ENCODE measurements around the gene PADI4. TPM values are rescaled to one million over a fixed set of nuclear protein-coding genes. Genes with fewer than 3 reads are reported as not detected.

PADI4 gene
- total RNA-seq, 2 donors from 2014 or later: 1.3 to 2.4 TPM

GRCh38 chr1:17350928-17351446 is 43.0 kb downstream of the PADI4 start:
- DNase-seq (ENCODE audit: low spot score in 2 of 2) (no peak), ATAC-seq (no peak)
- Mint-ChIP-seq H3K9me3 (no peaks in the 10 kb centered on the region), H3K27ac (no peak overlapping the region), H3K36me3 (no peaks in the 10 kb centered on the region)

GRCh38 chr1:17351598-17352324 is 43.8 kb downstream of the PADI4 start:
- ATAC-seq (no peak), DNase-seq (ENCODE audit: low spot score in 2 of 2) (no peak)
- no peaks in the 10 kb centered on the region for H3K36me3 Mint-ChIP-seq

GRCh38 chr1:17352419-17352909 is 44.5 kb downstream of the PADI4 start:
- H3K27ac Mint-ChIP-seq: no peak overlapping the region
- DNase-seq (ENCODE audit: low spot score in 2 of 2) (no peak), ATAC-seq (no peak)
- H3K9me3 Mint-ChIP-seq: no peaks in the 10 kb centered on the region
- H3K36me3 Mint-ChIP-seq: no peaks in the 10 kb centered on the region

More at GRCh38 chr1:17351598-17352324, 43.8 kb downstream of the PADI4 start:
- no peaks in the 10 kb centered on the region for H3K9me3 Mint-ChIP-seq
- no peak overlapping the region for H3K27ac Mint-ChIP-seq

- H3K36me3 Mint-ChIP-seq: no peaks in the 10 kb centered on the region
- peak overlapping the region; percentile 84 to 88 for H3K27ac Mint-ChIP-seq
- H3K9me3 Mint-ChIP-seq: no peaks in the 10 kb centered on the region
- DNase-seq (ENCODE audit: low spot score in 2 of 2) (peak; percentile 22 to 65), ATAC-seq (peak; percentile 77 to 98)
Observed at GRCh38 chr1:17355898-17356297, 47.9 kb downstream of the PADI4 start.

GRCh38 chr1:17356387-17357026 is 48.5 kb downstream of the PADI4 start:
- Mint-ChIP-seq H3K9me3 (no peaks in the 10 kb centered on the region), H3K27ac (peak overlapping the region; percentile 84 to 88), H3K36me3 (no peaks in the 10 kb centered on the region)
- DNase-seq (ENCODE audit: low spot score in 2 of 2) (peak in 1 of 2 donors; percentile 4), ATAC-seq (peak in 1 of 2 donors; percentile 19)

GRCh38 chr1:17358557-17358956 is 50.6 kb downstream of the PADI4 start:
- H3K27ac Mint-ChIP-seq: no peak overlapping the region
- no peak for ATAC-seq

GRCh38 chr1:17359031-17359430 is 51.0 kb downstream of the PADI4 start:
- ATAC-seq: no peak
- Mint-ChIP-seq H3K36me3 (no peaks in the 10 kb centered on the region), H3K27ac (no peak overlapping the region), H3K9me3 (no peaks in the 10 kb centered on the region)
- no peak for DNase-seq (ENCODE audit: low spot score in 2 of 2)

More at GRCh38 chr1:17358557-17358956, 50.6 kb downstream of the PADI4 start:
- no peaks in the 10 kb centered on the region for H3K9me3 Mint-ChIP-seq
- no peaks in the 10 kb centered on the region for H3K36me3 Mint-ChIP-seq
- DNase-seq (ENCODE audit: low spot score in 2 of 2): no peak

- DNase-seq (ENCODE audit: low spot score in 2 of 2) (no peak), ATAC-seq (no peak)
- peak overlapping the region in 1 of 2 donors; percentile 4 for H3K27ac Mint-ChIP-seq
- H3K36me3 Mint-ChIP-seq: no peaks in the 10 kb centered on the region
- H3K9me3 Mint-ChIP-seq: no peaks in the 10 kb centered on the region
Observed at GRCh38 chr1:17359808-17360207, 51.8 kb downstream of the PADI4 start.

GRCh38 chr1:17360272-17360956 is 52.4 kb downstream of the PADI4 start:
- no peaks in the 10 kb centered on the region for H3K36me3 Mint-ChIP-seq
- no peak overlapping the region for H3K27ac Mint-ChIP-seq
- DNase-seq (ENCODE audit: low spot score in 2 of 2) (no peak), ATAC-seq (no peak)
- H3K9me3 Mint-ChIP-seq: no peaks in the 10 kb centered on the region

GRCh38 chr1:17361687-17362086 is 53.7 kb downstream of the PADI4 start:
- H3K27ac Mint-ChIP-seq: no peak overlapping the region
- no peak for ATAC-seq
- H3K36me3 Mint-ChIP-seq: no peaks in the 10 kb centered on the region
- no peaks in the 10 kb centered on the region for H3K9me3 Mint-ChIP-seq
- no peak for DNase-seq (ENCODE audit: low spot score in 2 of 2)

GRCh38 chr1:17363351-17363750 is 55.4 kb downstream of the PADI4 start:
- no peaks in the 10 kb centered on the region for H3K9me3 Mint-ChIP-seq
- no peaks in the 10 kb centered on the region for H3K36me3 Mint-ChIP-seq
- H3K27ac Mint-ChIP-seq: no peak overlapping the region

GRCh38 chr1:17363771-17364170 is 55.8 kb downstream of the PADI4 start:
- H3K36me3 Mint-ChIP-seq: no peaks in the 10 kb centered on the region
- H3K27ac Mint-ChIP-seq: no peak overlapping the region
- ATAC-seq (no peak), DNase-seq (ENCODE audit: low spot score in 2 of 2) (no peak)
- no peaks in the 10 kb centered on the region for H3K9me3 Mint-ChIP-seq

More at GRCh38 chr1:17363351-17363750, 55.4 kb downstream of the PADI4 start:
- no peak for ATAC-seq
- no peak for DNase-seq (ENCODE audit: low spot score in 2 of 2)

GRCh38 chr1:17365293-17365692 is 57.3 kb downstream of the PADI4 start:
- ATAC-seq: no peak
- Mint-ChIP-seq H3K36me3 (no peaks in the 10 kb centered on the region), H3K9me3 (no peaks in the 10 kb centered on the region)

GRCh38 chr1:17369466-17369865 is 61.5 kb downstream of the PADI4 start:
- DNase-seq (ENCODE audit: low spot score in 2 of 2): no peak
- H3K27ac Mint-ChIP-seq: no peak overlapping the region
- no peaks in the 10 kb centered on the region for H3K36me3 Mint-ChIP-seq
- H3K9me3 Mint-ChIP-seq: no peaks in the 10 kb centered on the region
- no peak for ATAC-seq

More at GRCh38 chr1:17365293-17365692, 57.3 kb downstream of the PADI4 start:
- no peak for DNase-seq (ENCODE audit: low spot score in 2 of 2)
- H3K27ac Mint-ChIP-seq: no peak overlapping the region

GRCh38 chr1:17370618-17371017 is 62.6 kb downstream of the PADI4 start:
- ATAC-seq: no peak
- no peak for DNase-seq (ENCODE audit: low spot score in 2 of 2)

GRCh38 chr1:17371896-17372295 is 63.9 kb downstream of the PADI4 start, which contains the start of gene PADI6:
Gene PADI6, plus strand, starts transcription at chr1:17372196. Its CDS starts 50 bp downstream, at chr1:17372246.
- H3K27ac Mint-ChIP-seq: no peak within 1 kb of the TSS
- DNase-seq (ENCODE audit: low spot score in 2 of 2) (no peak), ATAC-seq (no peak)
- no peaks in the 10 kb centered on the region for H3K9me3 Mint-ChIP-seq
- H3K36me3 Mint-ChIP-seq: no peaks in the 10 kb centered on the region

More at GRCh38 chr1:17370618-17371017, 62.6 kb downstream of the PADI4 start:
- Mint-ChIP-seq H3K9me3 (no peaks in the 10 kb centered on the region), H3K36me3 (no peaks in the 10 kb centered on the region), H3K27ac (no peak overlapping the region)

GRCh38 chr1:17372955-17373354 is 65.0 kb downstream of the PADI4 start:
- Mint-ChIP-seq H3K36me3 (no peaks in the 10 kb centered on the region), H3K9me3 (no peaks in the 10 kb centered on the region), H3K27ac (no peak overlapping the region)
- ATAC-seq: no peak
- DNase-seq (ENCODE audit: low spot score in 2 of 2): no peak

Data from activated naive CD4-positive, alpha-beta T cell treated with anti-CD3 and anti-CD28 coated beads, Interleukin-2, amount 50 U/mL, for 72 hours (primary cell).